GM19395 (cell line): ENCODE measurements around the gene GH2.

ENCODE experiments used
- ATAC-seq: cut with Tn5 transposase; IDR thresholded peaks from one replicate; pipeline ENCODE4 v1.9.1; 2021; ENCODE audit warnings: mild to moderate bottlenecking, moderate library complexity; ENCODE audit not compliant: unreplicated experiment

GH2 gene

GRCh38 chr17:63842540-63843386, 39.0 kb downstream of the GH2 start, which contains the start of gene SMARCD2:
Gene SMARCD2 (minus strand): TSS chr17:63842685. CDS start chr17:63842674, 11 bp downstream.
- ATAC-seq = peak; percentile 74

GRCh38 chr17:63842173-63842539, 39.6 kb downstream of the GH2 start:
- peak; percentile 31 for ATAC-seq

GRCh38 chr17:63841350-63842172, 40.2 kb downstream of the GH2 start:
- ATAC-seq = no peak

- ATAC-seq = no peak
Measured at GRCh38 chr17:63840591-63841349, 41.0 kb downstream of the GH2 start.

- no peak for ATAC-seq
Measured at GRCh38 chr17:63838631-63839171, 43.0 kb downstream of the GH2 start.

GRCh38 chr17:63837962-63838600, 43.7 kb downstream of the GH2 start:
- no peak for ATAC-seq

- ATAC-seq = no peak
Measured at GRCh38 chr17:63837480-63837879, 44.3 kb downstream of the GH2 start.

GRCh38 chr17:63836811-63837210, 44.9 kb downstream of the GH2 start:
- no peak for ATAC-seq

- ATAC-seq = no peak
Measured at GRCh38 chr17:63835167-63835720, 46.5 kb downstream of the GH2 start.

- peak; percentile 64 for ATAC-seq
Measured at GRCh38 chr17:63834431-63835166, 47.1 kb downstream of the GH2 start.

GRCh38 chr17:63833741-63834373, 47.9 kb downstream of the GH2 start:
- no peak for ATAC-seq

- ATAC-seq = no peak
Measured at GRCh38 chr17:63833026-63833740, 48.6 kb downstream of the GH2 start.

GRCh38 chr17:63832455-63832854, 49.3 kb downstream of the GH2 start:
- no peak for ATAC-seq

GRCh38 chr17:63832014-63832413, 49.7 kb downstream of the GH2 start:
- no peak for ATAC-seq

- ATAC-seq = no peak
Measured at GRCh38 chr17:63831505-63831904, 50.2 kb downstream of the GH2 start.

- no peak for ATAC-seq
Measured at GRCh38 chr17:63830904-63831491, 50.7 kb downstream of the GH2 start.

GRCh38 chr17:63830278-63830677, 51.5 kb downstream of the GH2 start:
- no peak for ATAC-seq
